Naive thymus-derived CD4-positive, alpha-beta T cell (primary cell): ENCODE data around the gene C1QTNF3. TPM values are rescaled to one million over a fixed set of nuclear protein-coding genes. Genes with fewer than 3 reads are reported as not detected.

ENCODE experiments used
- polyA plus RNA-seq, 2 donors: library from polyadenylated mRNA; unstranded; fragments of 300-500 nt; fragmentation: Illumina TruSeq; gene quantifications; one replicate each; pipeline ENCODE4 v1.2.3, GENCODE V29; 2021
- total RNA-seq, 6 experiments: library from RNA in 5 of 6; stranded (reverse) in 5 of 6; gene quantifications; 1 replicate in 5 of 6; 2 replicates in 1 of 6; pipeline ENCODE4 v1.2.3 and lab custom pipeline; 2021 to 2026

C1QTNF3 gene
- total and polyA plus RNA-seq, 7 experiments from 2014 or later = 0.32 to 8.8 (median 5.8) TPM

Other genes starting within 250 kb of the C1QTNF3 start
- gene ADAMTS12, start 151.2 kb downstream of the C1QTNF3 start, total RNA-seq = not detected
- gene ADAMTS12, start 151.2 kb downstream of the C1QTNF3 start, polyA plus RNA-seq = not detected
- gene RXFP3, start 106.8 kb downstream of the C1QTNF3 start, total RNA-seq = not detected
- not detected for gene RXFP3, start 106.8 kb downstream of the C1QTNF3 start, polyA plus RNA-seq
- gene SLC45A2, start 58.5 kb downstream of the C1QTNF3 start, total RNA-seq = under 1 TPM in 2 of 5 experiments, not detected in 3; 0.17 to 0.40 TPM
- not detected for gene SLC45A2, start 58.5 kb downstream of the C1QTNF3 start, polyA plus RNA-seq
- gene AMACR, start 35.2 kb downstream of the C1QTNF3 start, total RNA-seq = 1 to 10 TPM; 2.7 to 8.3 (median 7.3) TPM
- 10 to 100 TPM in 1 of 2 donors, 1 to 10 TPM in 1; 8.6 to 12.0 TPM for gene AMACR, start 35.2 kb downstream of the C1QTNF3 start, polyA plus RNA-seq